Hippocampal formation (tissue), 2 donors: ENCODE data around the gene NFS1.
"Not testable (repeated sequence)": the region's sequence is repeated elsewhere in the genome, so short reads cannot be mapped to it uniquely, and the experiment has no call there.

Source experiments
- DNase-seq, 2 donors: peaks; one replicate each; lab custom pipeline; 2025; lab: John Stamatoyannopoulos, UW

The NFS1 gene

DNA sequence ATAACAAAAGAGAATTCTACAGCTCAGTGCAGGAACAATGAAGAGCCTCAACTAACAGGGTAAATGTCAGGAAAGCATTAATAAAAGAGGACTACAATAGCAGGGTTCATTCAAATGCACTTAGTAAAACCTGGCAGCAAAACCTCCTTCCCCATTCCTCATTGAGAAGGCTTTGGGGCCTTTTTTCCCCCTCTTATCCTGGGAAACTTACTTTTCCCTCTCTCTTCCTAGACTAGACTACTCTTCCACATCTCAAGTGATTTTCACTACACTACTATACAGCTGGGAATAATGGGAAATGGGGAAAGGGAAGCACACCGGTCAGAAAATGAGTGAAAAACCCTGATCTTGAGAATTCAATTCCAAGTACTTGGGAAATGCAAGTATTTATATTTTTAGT lies 10.1 kb upstream of the NFS1 start:
- no peak for DNase-seq

DNA sequence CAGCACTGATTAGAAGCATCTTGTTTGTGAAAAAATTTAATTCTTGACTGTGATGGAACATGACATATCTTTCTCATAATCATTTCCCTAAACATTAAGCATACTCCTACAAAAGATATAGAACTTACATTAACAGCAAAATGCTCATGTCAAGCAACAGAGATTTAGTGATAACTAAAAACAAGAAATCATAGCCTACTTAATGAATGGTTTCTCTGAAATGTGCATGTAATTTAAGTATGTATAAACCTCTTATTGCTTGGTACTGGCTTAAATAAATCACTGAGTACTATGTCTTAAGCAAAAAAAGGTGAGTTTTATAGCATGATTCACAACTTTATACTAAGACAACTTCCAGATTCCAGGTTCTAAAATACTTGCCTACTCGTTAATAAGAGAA lies 9.3 kb upstream of the NFS1 start:
- no peak for DNase-seq

DNA sequence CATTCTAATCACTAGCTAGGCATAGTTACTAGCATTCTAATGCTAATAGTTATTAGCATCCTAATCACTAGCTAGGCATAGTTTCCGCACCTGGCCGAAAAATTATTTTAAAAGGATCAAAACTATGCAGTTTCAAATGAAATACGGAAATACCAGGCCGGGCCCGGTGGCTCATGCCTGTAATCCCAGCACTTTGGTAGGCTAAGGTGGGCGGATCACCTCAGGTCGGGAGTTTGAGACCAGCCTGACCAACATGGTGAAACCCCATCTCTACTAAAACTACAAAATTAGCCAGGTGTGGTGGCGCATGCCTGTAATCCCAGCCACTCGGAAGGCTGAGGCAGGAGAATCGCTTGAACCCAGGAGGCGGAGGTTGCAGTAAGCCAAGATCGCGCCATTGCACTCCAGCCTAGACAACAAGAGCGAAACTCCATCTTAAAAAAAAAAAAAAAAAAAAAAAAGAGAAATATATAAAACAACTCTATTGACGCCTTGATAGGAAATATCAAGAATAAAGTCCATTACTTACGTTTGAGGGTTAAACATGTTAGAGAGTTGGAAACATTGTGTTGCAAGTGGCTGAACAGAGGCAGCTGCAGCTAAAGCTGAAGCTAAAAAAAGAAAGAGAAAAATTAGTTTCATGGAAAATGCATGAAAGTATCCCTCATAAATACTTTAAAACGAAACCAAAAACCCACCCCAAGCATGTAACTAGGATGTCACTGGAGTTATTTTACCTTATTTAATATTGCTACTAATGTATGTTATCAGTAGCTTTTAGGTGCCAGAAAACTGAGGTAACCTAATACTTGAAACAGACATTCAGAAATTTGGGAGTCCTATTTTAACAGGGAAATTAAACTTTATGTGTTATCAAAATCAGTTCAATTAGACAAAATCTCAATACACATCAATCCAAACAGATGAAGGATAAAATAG lies 7.7 kb upstream of the NFS1 start:
- not testable (repeated sequence) for DNase-seq

DNA sequence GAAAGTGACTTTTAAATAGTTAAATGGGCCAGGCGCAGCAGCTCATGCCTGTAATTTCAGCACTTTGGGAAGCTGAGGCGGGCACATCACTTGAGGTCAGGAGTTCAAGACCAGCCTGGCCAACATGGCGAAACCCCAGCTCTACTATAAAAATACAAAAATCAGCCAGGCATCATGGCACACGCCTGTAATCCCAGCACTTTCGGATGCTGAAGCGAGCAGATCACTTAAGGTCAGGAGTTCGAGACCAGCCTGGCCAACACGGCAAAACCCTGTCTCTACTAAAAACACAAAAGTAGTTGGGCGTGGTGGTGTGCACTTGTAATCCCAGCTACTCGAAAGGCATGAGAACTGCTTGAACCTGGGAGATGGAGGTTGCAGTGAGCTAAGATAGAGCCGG lies 6.7 kb upstream of the NFS1 start:
- DNase-seq = not testable (repeated sequence)

DNA sequence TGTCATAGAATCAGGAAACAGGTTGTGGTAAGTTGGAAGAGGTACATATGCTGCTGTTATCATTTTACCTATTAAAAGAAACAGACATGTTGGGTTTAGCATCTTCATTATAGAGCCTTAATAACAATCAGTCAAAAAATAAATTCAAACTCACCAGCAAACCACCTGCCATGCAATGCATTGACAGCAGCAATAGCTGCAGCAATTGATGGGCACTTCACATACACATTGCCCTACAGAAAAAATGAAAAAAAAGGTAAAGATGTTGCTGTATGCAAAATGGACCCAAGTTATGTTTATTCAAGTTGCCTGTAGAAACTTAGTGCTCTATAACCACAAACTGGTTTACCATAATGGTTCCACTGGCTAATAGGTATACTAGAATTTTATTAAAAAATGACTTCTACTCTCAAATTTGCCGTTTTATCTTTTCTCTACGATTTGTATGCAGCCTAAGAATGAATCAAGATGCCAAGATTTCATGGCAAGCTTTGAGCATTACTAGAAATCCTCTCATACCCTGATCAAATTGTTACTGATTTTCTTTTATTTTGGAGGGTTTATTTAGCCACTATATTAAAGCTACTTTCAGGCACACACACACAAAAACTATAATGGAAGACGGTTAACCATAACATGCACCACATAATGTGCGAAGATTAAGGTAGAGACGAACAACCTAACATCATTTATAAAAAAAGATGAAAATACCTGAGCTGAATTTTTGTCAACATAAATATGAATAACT lies 5.5 kb upstream of the NFS1 start:
- DNase-seq = no peak

DNA sequence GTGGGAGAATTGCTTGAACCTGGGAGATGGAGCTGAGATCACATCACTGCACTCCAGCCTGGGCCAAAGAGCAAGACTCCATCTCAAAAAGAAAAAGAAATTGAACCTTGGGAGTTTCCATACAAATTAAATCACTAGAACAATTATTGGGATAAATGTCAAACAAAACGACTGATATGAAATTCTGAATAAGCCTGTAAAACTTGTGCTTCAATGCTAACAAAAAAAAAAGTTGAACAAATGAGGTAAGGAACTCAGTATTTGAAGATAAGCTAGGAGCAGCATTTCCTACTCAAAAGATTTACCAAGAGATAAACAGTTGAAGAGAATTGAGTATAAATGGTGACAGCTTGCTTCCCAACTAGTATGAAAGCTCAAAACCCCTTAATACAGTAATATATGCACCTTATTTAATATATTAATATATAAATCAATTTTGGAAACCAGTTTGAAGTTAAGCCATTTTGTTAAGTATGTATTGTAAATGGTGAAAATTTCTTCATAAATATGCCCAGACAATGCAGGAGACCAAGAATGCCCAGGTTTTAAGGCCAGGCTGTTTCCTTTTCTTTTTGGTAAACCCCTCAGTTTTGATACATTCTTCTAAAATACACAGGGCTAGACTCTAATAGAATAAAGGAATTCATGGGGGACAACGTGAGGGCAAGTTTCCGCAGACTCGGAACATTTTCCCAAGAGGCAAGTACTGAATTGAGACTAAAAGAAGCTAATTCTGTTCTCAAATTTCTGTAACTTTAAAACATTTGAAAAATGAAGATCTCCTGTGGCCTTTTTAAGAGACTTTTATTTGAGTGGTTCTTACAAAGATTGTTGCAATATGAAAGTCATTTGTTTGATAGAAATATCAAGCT lies 3.9 kb upstream of the NFS1 start:
- no peak for DNase-seq

DNA sequence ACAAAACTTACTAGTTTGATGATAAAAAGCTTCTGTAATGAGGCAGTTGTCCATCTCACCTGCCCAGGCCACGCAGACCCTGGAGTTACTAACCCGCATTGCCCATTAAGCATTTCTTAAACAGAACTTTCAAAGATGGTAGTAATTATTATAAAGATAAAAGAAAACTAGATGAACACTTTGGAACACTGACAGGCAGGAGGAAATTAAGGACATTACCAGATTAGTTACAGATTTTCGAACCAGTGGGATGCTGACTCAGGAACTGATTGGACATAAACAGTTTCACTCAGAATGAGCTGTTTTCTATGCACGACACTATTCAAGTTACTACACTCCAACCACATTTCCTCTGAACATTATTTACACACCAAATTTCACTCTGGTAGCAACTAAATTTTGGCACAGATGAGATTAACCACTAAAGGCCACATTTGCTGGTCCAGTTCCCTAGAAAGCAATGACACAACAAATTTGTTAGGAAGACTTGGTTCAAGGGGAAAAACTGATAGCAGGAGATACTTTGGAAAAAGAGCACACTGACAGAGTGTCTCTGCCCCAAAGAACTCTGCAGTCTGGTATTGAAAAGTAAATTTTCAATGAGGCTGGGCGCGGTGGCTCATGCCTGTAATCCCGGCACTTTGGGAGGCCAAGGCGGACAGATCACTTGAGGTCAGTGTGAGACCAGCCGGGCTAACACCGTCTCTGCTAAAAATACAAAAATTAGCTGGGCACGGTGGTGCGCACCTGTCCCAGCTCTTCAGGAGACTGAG lies 3.1 kb upstream of the NFS1 start:
- no peak for DNase-seq

DNA sequence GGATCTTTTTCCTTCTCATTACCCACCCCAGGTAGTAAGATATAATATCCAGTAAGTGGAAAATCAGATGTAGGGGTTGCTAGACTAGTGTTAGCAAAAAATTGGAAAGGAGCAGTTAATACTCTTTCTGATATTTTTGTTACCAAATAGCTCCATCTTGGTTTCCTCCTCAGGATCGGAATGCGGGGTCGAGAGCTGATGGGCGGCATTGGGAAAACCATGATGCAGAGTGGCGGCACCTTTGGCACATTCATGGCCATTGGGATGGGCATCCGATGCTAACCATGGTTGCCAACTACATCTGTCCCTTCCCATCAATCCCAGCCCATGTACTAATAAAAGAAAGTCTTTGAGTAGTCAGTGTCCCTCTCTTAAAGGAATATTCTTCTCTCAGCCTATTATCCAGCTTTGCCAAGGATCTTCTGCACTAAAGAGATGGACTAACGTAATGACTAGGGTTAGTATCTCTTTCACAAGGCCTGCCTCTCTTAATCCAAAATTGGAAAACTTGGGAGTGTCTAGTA lies 1.5 kb upstream of the NFS1 start:
- DNase-seq = no peak

DNA sequence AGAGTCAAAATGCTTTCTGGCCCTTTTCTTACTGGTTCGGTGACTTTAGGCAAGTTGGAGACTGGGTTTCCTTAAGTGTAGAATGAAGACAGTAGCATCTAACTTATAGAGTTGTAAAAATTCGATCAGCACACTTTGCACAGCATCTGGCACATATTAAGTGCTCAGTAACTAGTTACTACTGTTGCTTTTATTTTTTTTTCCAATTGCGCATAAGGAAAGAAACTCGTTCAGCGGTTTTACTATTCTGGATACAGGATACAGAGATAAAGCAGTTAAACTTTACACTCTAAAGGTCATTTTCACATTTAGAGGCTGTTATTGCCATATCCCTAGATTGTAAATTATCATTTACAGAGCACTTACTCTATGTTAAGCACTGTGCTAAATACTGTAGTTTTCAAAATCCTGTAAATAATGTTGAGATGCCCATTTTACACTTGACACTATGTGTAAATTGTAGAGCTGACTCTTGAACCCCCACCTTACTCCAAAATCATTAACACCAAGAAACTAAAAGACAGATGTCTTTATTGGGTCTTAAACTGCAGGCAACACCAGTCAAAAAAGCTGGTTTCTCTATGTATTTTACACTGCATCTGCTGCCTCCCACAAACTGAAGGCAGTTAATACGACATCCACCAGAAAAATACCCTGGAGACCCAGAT lies 939 bp upstream of the NFS1 start:
- no peak for DNase-seq

DNA sequence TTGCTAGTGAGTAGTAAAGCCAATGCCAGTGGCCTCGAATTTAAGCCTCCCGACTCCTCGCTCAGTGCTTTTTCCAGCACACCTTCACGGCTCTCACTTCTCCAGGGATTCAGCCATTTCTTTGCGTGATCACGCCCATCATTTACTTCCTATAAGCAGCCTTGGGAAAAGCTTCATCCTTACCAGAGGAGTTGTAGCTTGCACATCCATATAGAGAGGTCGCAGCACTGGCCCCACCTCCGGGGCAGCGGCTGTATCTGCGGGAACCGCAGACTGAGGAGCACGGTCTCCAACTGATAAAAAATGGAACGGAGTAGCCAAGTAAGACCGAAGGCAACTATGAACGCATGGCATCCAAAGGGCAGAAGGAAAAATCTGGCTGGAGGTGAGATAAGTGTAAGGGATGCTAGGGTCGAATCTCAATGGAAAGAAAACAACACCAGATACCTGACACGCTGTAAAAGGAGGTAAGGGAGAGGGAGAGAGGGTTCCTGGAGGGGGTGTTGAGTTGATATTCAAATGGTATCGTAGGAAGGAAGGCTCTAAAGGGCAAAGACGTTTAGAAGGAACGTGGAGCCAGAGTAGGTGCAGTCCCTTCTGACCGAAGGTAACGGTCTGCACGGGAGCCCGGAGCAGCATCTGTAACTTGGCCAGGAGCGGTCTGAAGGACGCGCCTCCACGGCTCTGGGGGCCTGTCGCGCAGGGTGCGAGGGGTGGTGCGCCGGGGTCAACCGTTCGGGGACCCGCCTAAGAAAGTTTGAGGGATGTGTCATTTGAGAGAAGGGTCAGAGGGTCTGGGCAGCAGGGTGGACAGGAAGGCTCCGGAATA lies 640 bp downstream of the NFS1 start:
- DNase-seq = no peak

DNA sequence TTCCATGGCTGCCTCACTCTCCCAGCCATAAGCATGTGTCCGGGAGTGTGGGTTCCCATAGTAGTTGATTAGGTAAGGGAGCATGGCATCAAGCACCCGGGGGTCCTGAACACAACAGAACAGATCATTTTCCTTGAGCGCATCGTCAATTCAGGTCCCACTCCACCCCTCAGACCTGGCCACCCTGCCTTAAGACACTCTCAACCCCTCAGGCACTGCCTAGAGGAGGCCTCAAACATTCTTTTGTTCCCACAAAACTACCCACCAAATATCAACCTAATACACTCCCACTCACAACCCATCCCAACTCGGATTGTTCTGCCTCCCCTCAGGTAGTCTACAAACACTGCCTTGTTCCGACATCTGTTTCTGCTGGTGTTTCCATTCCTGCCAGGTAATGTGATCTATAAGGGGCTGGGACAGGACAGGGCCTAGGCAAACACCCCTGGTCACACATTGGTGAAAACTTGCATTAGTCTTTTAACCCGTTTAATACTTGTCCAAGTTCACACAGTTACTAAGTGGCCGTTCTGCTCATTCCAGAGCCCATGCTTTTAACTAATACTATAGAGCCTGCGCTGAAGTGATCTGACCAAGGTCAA lies 1.4 kb downstream of the NFS1 start:
- no peak for DNase-seq

DNA sequence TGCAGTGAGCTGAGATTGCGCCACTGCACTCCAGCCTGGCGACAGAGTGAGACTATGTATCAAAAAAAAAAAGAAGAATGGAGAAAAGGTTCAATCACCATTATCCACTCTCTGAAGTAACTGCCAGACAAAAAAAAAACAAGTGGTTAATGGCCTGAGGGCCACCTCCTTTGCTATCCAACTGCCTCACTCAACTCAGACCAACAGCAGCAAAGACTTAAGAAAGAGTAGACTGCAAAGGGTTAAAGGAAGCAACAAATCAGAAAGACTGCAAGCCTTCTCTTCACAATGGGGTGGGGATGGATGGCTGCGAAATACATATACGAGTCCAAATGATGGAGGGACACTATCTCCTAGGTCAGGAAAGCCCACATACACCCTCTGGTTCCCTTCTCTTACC lies 3.2 kb downstream of the NFS1 start:
- DNase-seq = no peak

DNA sequence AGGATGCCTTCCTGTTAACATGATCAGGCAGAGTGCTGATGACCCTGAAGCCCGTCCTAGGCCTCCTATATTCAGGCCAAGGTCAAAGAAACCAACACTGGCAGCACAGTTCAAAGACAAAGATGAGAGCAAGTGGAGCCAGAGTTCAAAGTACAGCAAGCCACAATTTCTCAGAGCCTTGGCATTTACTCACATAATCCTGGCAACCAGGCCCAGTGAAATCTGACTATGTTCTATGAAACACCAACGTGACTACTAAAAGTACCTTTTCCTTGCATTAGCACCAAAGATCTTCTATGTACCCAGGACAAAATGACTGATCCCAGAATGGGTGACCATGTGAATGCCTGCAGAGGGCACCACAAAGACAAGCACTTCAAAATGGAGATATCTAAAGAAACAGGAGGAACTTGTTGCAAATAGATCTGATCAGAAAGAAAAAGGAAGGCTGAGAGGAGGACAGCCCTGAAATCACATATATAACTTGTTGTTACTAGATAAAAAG lies 3.9 kb downstream of the NFS1 start:
- no peak for DNase-seq

DNA sequence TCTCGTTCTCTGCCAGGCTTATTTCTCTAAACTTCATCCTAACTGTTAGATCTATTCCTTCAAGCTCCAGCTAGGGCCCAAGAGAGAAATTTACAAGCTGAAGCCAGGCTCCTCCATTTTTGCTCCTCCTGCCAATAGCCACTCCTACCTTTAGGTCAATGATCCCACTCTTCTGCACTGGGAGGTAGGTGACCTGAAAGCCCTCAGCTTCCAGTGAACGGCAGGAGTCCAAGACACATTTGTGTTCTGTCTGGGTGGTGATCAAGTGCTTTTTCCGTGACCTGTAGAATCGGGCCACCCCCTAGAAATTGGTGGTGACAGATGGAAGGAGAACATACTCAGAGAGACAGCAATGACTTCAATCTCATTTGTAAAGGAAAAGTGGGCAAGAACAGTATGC lies 8.9 kb downstream of the NFS1 start:
- DNase-seq = no peak

DNA sequence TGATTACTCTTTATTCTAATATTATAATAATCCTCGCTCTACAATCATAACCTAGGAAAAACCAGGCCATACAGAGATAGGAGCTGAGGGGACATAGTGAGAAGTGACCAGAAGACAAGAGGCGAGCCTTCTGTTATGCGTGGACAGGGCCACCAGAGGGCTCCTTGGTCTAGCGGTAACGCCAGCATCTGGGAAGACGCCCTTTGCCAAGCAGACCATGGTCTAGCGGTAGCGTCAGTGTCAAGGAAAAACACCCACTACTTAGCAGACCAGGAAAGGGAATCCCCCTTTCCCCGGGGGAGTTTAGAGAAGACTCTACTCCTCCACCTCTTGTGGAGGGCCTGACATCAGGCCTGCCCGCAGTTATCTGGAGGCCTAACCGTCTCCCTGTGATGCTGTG lies 12.3 kb downstream of the NFS1 start:
- not testable (repeated sequence) for DNase-seq

DNA sequence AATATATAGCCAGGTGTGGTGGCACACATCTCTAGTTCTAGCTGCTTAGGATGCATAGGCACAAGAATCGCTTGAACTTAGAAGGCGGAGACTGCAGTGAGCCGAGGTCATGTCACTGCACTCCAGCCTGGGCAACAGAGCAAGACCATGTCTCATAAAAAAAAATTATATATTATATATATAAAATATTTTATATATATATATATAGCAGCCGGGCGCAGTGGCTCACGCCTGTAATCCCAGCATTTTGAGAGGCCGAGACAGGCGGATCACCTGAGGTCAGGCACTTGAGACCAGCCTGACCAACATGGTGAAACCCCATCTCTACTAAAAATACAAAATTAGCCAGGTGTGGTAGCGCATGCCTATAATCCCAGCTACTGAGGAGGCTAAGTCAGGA lies 13.8 kb downstream of the NFS1 start:
- not testable (repeated sequence) for DNase-seq

DNA sequence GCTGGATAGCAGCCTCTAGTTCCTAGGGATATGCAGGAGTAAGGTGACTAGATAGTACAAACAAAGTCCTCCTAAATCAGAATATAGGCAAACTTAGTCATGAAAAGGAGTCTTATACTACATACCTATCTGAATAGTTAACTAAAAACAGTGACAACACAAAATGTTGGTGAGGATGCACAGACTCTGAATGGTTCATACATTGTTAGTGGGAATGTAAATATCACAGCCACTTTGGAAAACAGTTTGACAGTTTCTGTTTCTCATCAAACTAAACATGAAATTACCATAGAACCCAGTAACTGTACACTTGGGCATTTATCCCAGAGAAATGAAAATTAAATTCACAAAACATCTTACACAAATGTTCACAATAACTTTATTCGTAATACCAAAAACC lies 17.2 kb downstream of the NFS1 start:
- DNase-seq = no peak

DNA sequence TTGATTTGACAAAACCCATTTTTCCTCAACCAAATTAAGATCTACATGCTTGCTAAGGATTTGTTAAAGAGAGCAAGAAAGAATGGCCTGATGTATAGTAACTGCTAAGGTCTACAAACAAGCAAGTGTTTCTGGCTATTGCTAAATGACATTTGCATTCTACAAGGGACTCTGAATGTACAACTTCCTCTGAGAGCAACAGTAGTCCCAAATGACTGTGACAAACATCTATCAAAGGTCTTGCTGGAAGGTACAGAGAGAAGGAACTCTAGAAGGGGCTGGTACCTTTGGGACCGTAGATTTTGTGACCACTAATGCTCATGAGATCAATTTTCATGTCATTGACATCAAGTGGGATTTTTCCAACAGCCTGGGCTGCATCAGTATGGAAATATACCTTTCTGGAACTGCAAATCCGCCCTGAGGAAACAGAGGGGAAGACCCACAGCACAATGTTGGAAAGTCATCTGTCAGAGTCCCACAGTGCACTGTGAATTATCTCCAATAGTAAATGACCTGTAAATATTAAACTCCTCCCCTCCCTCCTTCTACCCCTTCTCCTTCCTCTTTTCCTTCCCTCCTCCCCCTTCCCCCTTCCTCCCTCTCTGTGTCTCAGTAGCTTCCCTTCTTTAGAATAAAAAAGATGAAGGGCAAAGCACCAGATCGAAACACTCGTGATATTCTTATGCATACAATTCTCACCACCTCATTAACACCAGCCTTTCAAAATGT lies 18.5 kb downstream of the NFS1 start:
- DNase-seq = no peak
